ENCODE measurements around the gene ZNF556. TPM values are rescaled to one million over a fixed set of nuclear protein-coding genes. Genes with fewer than 3 reads are reported as not detected.

ZNF556 gene
- total and polyA plus RNA-seq, 10 of the 15 experiments (the other 5 are each of a cell fraction or from before 2014, with no cell fraction given) = not detected

GRCh38 chr19:2845107-2845506 lies 22.0 kb upstream of the ZNF556 start (continued):
- TF ChIP-seq POU2F2 (IDR thresholded peaks at IDR 0.05; ENCODE audit: borderline replicate concordance, low read depth, low read length) = no peak

- DNase-seq (ENCODE audit: low read depth, low spot score) (no peak), FAIRE-seq (no peak), ATAC-seq (no peak)
- Histone ChIP-seq H2AFZ (ENCODE audit: control insufficient read depth, low read depth, low read length) (no peak overlapping the region), H3K27me3 (replicated peaks in 1 of 2; ENCODE audit: control insufficient read depth in 2 of 2, insufficient read depth in 2 of 2, low read length in 1 of 2) (no peaks in the 10 kb centered on the region), H3K9ac (ENCODE audit: control insufficient read depth, insufficient read depth, low read length) (no peak overlapping the region), H3K79me2 (ENCODE audit: control insufficient read depth, insufficient read depth, low read length) (peaks cover 2% of the 10 kb centered on the region), H3K4me3 (no peak overlapping the region), H3K4me2 (ENCODE audit: control insufficient read depth, insufficient read depth) (no peak overlapping the region), H4K20me1 (ENCODE audit: control insufficient read depth, insufficient read depth) (no peaks in the 10 kb centered on the region), H3K9me3 (replicated peaks; ENCODE audit: control insufficient read depth, insufficient read depth, low read length) (peaks cover 16% of the 10 kb centered on the region), H3K27ac (ENCODE audit: control insufficient read depth, insufficient read depth) (no peak overlapping the region), H3K36me3 (ENCODE audit: control insufficient read depth in 2 of 2, insufficient read depth in 2 of 2, low read length in 1 of 2) (peaks cover 0 to 2% of the 10 kb centered on the region in 2 experiments; a peak in 1 of 4 replicates), H3K4me1 (ENCODE audit: control insufficient read depth, insufficient read depth, low read length) (peaks cover 3% of the 10 kb centered on the region; the same call in 1 of the 2 replicates)
- RAD21 ChIA-PET (ENCODE audit: unreplicated experiment) = no interaction called here
- 88% methylated on average over 13 of the region's 13 CpGs for WGBS (ENCODE audit: insufficient coverage, insufficient replicate concordance, low lambda C conversion rate, missing lambda C conversion rate)
- POLR2A ChIA-PET = no interaction called here
- in situ Hi-C loops (cut with MboI) = no loop called here
- no TSS peak for BruUV-seq (replicated peaks)
- CTCF ChIA-PET = no interaction called here
- SMC1A ChIA-PET (ENCODE audit: uncharacterized antibody, unreplicated experiment) = no interaction called here
- intact Hi-C loops (cut with micrococcal nuclease; ENCODE audit: unreplicated experiment) = no loop called here
- no peak for TF ChIP-seq CREM (IDR thresholded peaks at IDR 0.05; ENCODE audit: low read depth)
- TF ChIP-seq E4F1 (IDR thresholded peaks at IDR 0.05; ENCODE audit: borderline replicate concordance, partially characterized antibody) = no peak
- TF ChIP-seq RELB (IDR thresholded peaks at IDR 0.05; ENCODE audit: low read depth) = no peak
- TF ChIP-seq MAX (IDR thresholded peaks at IDR 0.05; ENCODE audit: low read depth, low read length) = no peak
- TF ChIP-seq EP300 (IDR thresholded peaks at IDR 0.05; ENCODE audit: borderline replicate concordance in 1 of 2, control insufficient read depth in 1 of 2, low read depth in 2 of 2, low read length in 2 of 2) = no peak
- no peak for TF ChIP-seq RELA (IDR thresholded peaks at IDR 0.05; ENCODE audit: borderline replicate concordance, partially characterized antibody)
- TF ChIP-seq PRDM15 (CRISPR knock-in tag; IDR thresholded peaks at IDR 0.05) = no peak
- no peak for TF ChIP-seq CBFB (IDR thresholded peaks at IDR 0.05; ENCODE audit: low read depth)
Observed at GRCh38 chr19:2846180-2846894, 20.8 kb upstream of the ZNF556 start.

Measured in GM12878 (cell line).